Common myeloid progenitor, CD34-positive (primary cell): ENCODE data around the gene PTCH1.

Source experiments
- CTCF ChIA-PET: fragments of 350-600 bp; sonication (Branson Sonifier 250); formaldehyde crosslinking; loops from one replicate; lab custom pipeline; 2021; ENCODE audit warnings: antibody characterized with exemption; lab: Charles Lee
- POLR2A ChIA-PET: fragments of 350-600 bp; sonication (Branson Sonifier 250); formaldehyde crosslinking; loops from one replicate; lab custom pipeline; 2021; ENCODE audit warnings: antibody characterized with exemption; lab: Charles Lee
- DNase-seq, 3 donors: peaks; one replicate each; pipeline versions ENCODE4 v3.0.0 to v3.0.0-alpha.2; 2013
- H3K27ac ChIP-seq, 2 experiments: 1 replicate in 1 of 2; 2 replicates in 1 of 2; pipeline ENCODE4 v1.7.0; 2013; ENCODE audit warnings: inconsistent platforms in 2 of 2, low read length in 2 of 2, mild to moderate bottlenecking in 2 of 2, low read depth in 1 of 2, moderate library complexity in 1 of 2; ENCODE audit not compliant: severe bottlenecking in 2 of 2, insufficient read depth in 1 of 2, poor library complexity in 1 of 2
- H3K27me3 ChIP-seq, 5 experiments: replicated peaks in 2 of 5; 1 replicate in 3 of 5; 2 replicates in 2 of 5; pipeline versions ENCODE4 v1.6.1 to v1.7.0; 2013; ENCODE audit warnings: low read length in 4 of 5, mild to moderate bottlenecking in 2 of 5, moderate library complexity in 2 of 5, inconsistent platforms in 1 of 5; ENCODE audit not compliant: insufficient read depth in 5 of 5, control insufficient read depth in 4 of 5
- H3K36me3 ChIP-seq, 4 experiments: 1 replicate in 2 of 4; 2 replicates in 2 of 4; pipeline versions ENCODE4 v1.6.1 to v1.7.0; 2013; ENCODE audit warnings: low read length in 3 of 4, control low read depth in 1 of 4, mild to moderate bottlenecking in 1 of 4; ENCODE audit not compliant: control insufficient read depth in 4 of 4, insufficient read depth in 4 of 4
- H3K4me1 ChIP-seq, 4 experiments: 1 replicate in 3 of 4; 2 replicates in 1 of 4; pipeline versions ENCODE4 v1.6.1 to v1.7.1; 2013; ENCODE audit warnings: low read length in 3 of 4, mild to moderate bottlenecking in 3 of 4, control low read depth in 1 of 4, inconsistent platforms in 1 of 4, moderate library complexity in 1 of 4; ENCODE audit not compliant: control insufficient read depth in 4 of 4, insufficient read depth in 4 of 4; ENCODE audit errors: control extremely low read depth in 1 of 4
- H3K4me3 ChIP-seq, 7 experiments: 1 replicate in 4 of 7; 2 replicates in 3 of 7; pipeline versions ENCODE4 v1.5.1 to v1.7.0; 2013; ENCODE audit warnings: mild to moderate bottlenecking in 7 of 7, low read length in 6 of 7, moderate library complexity in 6 of 7, inconsistent platforms in 2 of 7, low read depth in 2 of 7, control low read depth in 1 of 7; ENCODE audit not compliant: insufficient read depth in 4 of 7, control insufficient read depth in 1 of 7; ENCODE audit errors: extremely low read depth in 1 of 7
- H3K9me3 ChIP-seq, 5 experiments: 1 replicate in 4 of 5; 2 replicates in 1 of 5; pipeline versions ENCODE4 v1.6.1 to v1.7.1; 2013; ENCODE audit warnings: low read length in 4 of 5, mild to moderate bottlenecking in 2 of 5, inconsistent platforms in 1 of 5, low read depth in 1 of 5, moderate library complexity in 1 of 5; ENCODE audit not compliant: control insufficient read depth in 4 of 5, insufficient read depth in 2 of 5; ENCODE audit errors: control extremely low read depth in 1 of 5
- WGBS: methylation state at CpG from one replicate; pipeline ENCODE4 v1.1.5; 2013; ENCODE audit not compliant: insufficient coverage; 5-methylcytosine and 5-hydroxymethylcytosine counted together

Gene PTCH1

GRCh38 chr9:95522871-95523370 lies 6.2 kb upstream of the PTCH1 start:
- Histone ChIP-seq H3K36me3 (no peaks in the 10 kb centered on the region), H3K27ac (no peak overlapping the region), H3K9me3 (peaks cover 5 to 27% (median 14%) of the 10 kb centered on the region in 5 experiments), H3K4me3 (no peak overlapping the region), H3K27me3 (peaks cover 16 to 75% (median 20%) of the 10 kb centered on the region in 5 experiments), H3K4me1 (no peaks in the 10 kb centered on the region)
- WGBS: 70% methylated on average over 3 of the region's 3 CpGs
- POLR2A ChIA-PET: no interaction called here
- CTCF ChIA-PET: no interaction called here
- DNase-seq: no peak

DNA sequence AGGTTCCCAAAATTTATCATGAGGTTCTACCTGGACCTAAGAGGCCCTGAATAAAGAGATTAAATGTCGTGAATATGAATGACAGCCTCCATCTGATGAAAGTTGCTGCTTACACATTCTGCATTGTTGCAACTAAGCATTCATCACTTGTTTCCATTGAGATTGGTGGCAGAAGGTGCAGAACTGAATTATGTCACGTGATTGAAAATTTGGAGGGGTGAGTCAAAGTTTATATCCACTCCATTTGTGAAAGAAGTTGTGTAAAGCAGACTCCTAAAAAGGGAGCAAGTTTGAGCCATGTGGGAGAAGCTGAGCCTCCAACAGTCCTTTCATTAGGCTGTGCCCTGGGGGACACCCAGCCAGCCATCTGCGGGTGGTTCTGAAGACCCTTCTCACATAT lies 4.9 kb upstream of the PTCH1 start:
- no peak overlapping the region for H3K4me3 ChIP-seq
- H3K27ac ChIP-seq: no peak overlapping the region
- H3K36me3 ChIP-seq: no peaks in the 10 kb centered on the region
- ChIA-PET POLR2A (interaction anchor here (0.6 kb wide), 1 partner anchor 10 kb away, joined by 3 read pairs; no protein-coding TSS in a partner anchor), CTCF (no interaction called here)
- H3K4me1 ChIP-seq: peaks cover 0 to 6% (median 2%) of the 10 kb centered on the region in 4 experiments
- DNase-seq: no peak
- WGBS: 67% methylated on average over 1 of the region's 3 CpGs
- peaks cover 13 to 79% (median 24%) of the 10 kb centered on the region in 5 experiments for H3K27me3 ChIP-seq
- H3K9me3 ChIP-seq: peaks cover 5 to 27% (median 20%) of the 10 kb centered on the region in 5 experiments

DNA sequence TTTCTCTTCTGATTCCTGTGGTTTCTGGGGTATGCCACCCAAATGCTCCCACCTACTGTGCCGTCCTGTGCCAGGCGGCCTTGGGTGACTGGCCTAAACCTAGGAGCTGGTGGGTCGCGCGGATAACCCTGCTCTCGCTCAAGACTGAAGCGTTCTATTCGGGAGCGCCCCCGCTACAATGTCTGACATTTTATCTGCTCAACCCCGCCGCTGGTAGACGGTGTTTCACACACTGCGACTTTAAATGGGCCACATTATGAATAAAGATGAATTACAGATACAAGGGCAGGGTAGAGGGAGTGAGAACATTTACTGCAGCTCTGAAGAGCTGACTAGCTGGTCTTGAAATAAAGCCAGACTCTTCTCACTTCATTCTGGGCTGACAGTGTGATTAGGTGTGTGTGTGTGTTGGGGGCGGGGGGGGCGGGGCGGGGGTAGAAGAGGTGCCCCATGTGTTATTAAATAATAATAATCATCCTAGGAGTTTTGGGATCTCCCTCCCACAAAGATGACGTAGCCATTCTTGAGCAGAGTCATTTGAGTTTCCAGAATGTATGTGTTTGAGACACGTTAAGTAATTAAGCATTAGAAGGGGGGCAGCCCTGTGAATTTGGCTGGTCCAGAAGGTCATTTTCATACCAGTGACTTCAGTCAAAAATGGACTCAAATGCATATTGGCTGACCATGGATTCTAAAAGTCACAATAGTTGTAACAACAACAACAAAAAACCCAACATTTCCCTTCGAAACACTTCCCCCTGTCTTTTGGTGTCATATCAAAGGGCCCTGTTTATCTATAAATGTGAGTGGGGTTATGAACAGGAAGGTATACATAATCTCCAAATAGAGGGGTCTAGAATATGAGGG lies 1.0 kb upstream of the PTCH1 start:
- H3K36me3 ChIP-seq: no peaks in the 10 kb centered on the region
- DNase-seq: no peak
- peaks cover 0 to 19% (median 11%) of the 10 kb centered on the region in 4 experiments for H3K4me1 ChIP-seq
- H3K4me3 ChIP-seq: no peak overlapping the region
- H3K27me3 ChIP-seq: peaks cover 27 to 91% (median 46%) of the 10 kb centered on the region in 5 experiments
- POLR2A ChIA-PET: no interaction called here
- H3K27ac ChIP-seq: no peak overlapping the region
- 34% methylated on average over 14 of the region's 20 CpGs for WGBS
- H3K9me3 ChIP-seq: peaks cover 4 to 24% (median 19%) of the 10 kb centered on the region in 5 experiments
- CTCF ChIA-PET: no interaction called here

- ChIA-PET CTCF (no interaction called here), POLR2A (no interaction called here)
- Histone ChIP-seq H3K9me3 (peaks cover 4 to 25% (median 17%) of the 10 kb centered on the region in 5 experiments), H3K4me3 (peak overlapping the region in 5 of 7 experiments; percentile 32 to 64 (median 47)), H3K36me3 (no peaks in the 10 kb centered on the region), H3K27ac (no peak overlapping the region), H3K4me1 (peaks cover 5 to 28% (median 16%) of the 10 kb centered on the region in 4 experiments), H3K27me3 (peaks cover 27 to 96% (median 52%) of the 10 kb centered on the region in 5 experiments)
- under 1% methylated on average over 56 of the region's 69 CpGs for WGBS
- DNase-seq: peak in 1 of 3 donors; percentile 22
These were observed 494 bp downstream of the PTCH1 start for GRCh38 chr9:95516221-95516733.

DNA sequence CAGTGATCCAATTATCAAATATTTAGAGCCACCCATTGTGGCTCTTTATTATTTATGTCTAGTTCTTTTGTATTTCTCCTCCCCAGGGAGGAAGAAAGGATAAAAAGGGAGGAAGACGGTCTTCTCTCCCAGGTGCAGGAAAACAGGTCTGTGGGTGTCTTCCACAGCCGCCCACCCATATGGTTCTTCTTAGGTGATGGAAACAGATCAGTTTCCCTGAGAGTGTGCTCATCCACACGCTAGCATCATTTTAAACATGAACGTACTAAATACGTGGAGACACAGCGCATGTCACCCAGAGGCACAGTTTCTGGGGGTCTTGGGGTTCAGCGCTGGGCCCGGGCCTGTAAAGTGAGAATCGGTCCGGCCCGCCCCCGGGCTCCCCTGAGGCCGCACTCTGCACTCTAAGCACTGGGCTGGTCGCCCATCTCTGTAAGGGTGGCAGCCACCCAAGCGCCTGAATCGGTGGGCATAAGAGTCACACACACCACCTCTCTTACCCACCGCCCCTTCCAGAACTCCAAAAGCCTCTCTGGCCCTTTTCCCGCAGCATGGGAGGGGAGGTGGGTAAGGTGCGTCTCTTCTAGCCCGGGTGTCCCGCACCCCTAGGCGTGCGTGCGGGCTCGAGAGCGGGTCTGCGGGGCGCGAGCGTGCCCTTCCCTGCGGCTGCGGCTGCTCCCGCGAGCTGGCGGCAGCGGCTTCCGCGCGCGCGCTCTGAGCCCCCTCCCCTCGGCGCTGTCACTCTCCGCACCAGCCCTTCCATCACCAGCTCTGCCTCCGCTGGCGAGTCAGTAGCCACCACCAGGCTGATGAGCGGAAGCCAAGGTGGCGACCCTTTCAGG lies 1.3 kb downstream of the PTCH1 start:
- 6% methylated on average over 37 of the region's 48 CpGs for WGBS
- CTCF ChIA-PET: no interaction called here
- Histone ChIP-seq H3K4me3 (peak overlapping the region in 4 of 7 experiments; percentile 26 to 64 (median 40)), H3K27ac (no peak overlapping the region), H3K36me3 (no peaks in the 10 kb centered on the region), H3K4me1 (peaks cover 5 to 31% (median 22%) of the 10 kb centered on the region in 4 experiments), H3K9me3 (peaks cover 4 to 25% (median 14%) of the 10 kb centered on the region in 5 experiments), H3K27me3 (peaks cover 27 to 95% (median 53%) of the 10 kb centered on the region in 5 experiments)
- POLR2A ChIA-PET: no interaction called here
- DNase-seq: peak in 1 of 3 donors; percentile 54

- no peak overlapping the region for H3K4me3 ChIP-seq
- peaks cover 1 to 19% (median 7%) of the 10 kb centered on the region in 5 experiments for H3K9me3 ChIP-seq
- POLR2A ChIA-PET: interaction anchor here (0.8 kb wide), 1 partner anchor 335 kb away, joined by 3 read pairs; no protein-coding TSS in a partner anchor
- CTCF ChIA-PET: interaction anchor here (1.3 to 1.7 kb wide), 2 partner anchors 13 to 32 kb away, joined by 3 read pairs; no protein-coding TSS in a partner anchor
- H3K27ac ChIP-seq: no peak overlapping the region
- peaks cover 5 to 43% (median 32%) of the 10 kb centered on the region in 4 experiments for H3K4me1 ChIP-seq
- no peak for DNase-seq
- peaks cover 27 to 96% (median 55%) of the 10 kb centered on the region in 5 experiments for H3K27me3 ChIP-seq
- 88% methylated on average over 4 of the region's 5 CpGs for WGBS
- no peaks in the 10 kb centered on the region for H3K36me3 ChIP-seq
These were observed 2.4 kb downstream of the PTCH1 start for GRCh38 chr9:95514342-95514741.
